ENCODE measurements around the gene DLG5.

DNA sequence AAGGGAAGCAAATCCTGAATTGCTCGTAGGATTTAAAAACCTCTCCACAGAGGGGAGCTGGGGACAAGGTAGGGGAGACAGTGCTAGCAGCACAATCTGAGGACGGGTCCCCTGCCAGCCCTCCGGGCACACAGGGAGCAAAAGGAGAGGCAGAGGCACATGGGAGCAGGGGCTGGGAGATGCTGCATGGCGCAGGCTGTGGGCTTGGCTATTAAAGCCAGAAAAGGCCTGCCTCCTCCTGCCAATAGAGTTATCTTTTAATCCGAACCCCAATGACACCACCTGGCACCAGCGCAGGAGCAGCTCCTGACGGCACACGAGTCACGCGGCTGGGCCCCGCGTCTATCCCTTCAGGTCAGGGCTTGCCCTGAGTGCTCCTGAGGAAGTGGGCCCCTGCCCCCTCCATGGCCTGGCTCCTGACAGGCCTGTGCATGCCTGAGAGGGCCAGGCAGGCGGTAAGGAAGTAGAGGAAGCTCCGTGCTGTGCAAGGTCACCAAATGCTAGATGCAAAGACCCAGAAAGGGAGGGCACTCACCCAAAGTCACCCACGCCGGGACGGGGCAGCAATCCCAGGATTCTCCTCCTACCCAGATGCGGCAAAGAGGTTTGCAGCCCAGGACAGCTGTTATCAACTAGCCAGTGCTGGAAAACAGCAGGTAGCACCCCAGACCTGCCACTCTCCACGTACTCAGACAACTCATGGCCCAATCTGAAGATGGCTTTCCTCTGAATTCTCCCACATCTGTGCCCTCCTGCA lies 28.1 kb downstream of the DLG5 start:
- TF ChIP-seq, protein P1, sequence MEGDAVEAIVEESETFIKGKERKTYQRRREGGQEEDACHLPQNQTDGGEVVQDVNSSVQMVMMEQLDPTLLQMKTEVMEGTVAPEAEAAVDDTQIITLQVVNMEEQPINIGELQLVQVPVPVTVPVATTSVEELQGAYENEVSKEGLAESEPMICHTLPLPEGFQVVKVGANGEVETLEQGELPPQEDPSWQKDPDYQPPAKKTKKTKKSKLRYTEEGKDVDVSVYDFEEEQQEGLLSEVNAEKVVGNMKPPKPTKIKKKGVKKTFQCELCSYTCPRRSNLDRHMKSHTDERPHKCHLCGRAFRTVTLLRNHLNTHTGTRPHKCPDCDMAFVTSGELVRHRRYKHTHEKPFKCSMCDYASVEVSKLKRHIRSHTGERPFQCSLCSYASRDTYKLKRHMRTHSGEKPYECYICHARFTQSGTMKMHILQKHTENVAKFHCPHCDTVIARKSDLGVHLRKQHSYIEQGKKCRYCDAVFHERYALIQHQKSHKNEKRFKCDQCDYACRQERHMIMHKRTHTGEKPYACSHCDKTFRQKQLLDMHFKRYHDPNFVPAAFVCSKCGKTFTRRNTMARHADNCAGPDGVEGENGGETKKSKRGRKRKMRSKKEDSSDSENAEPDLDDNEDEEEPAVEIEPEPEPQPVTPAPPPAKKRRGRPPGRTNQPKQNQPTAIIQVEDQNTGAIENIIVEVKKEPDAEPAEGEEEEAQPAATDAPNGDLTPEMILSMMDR (IDR thresholded peaks at IDR 0.05 in 4 of 5, conservative IDR thresholded peaks at IDR 0.05 in 1 of 5): no peak
- no peak for TF ChIP-seq POLR2A (IDR thresholded peaks at IDR 0.05)

All from gastrocnemius medialis (tissue), 4 donors.